ENCODE results near the gene RNF182. TPM values are rescaled to one million over a fixed set of nuclear protein-coding genes. Genes with fewer than 3 reads are reported as not detected.

The RNF182 gene
- total RNA-seq, 2 donors from 2014 or later: 0.16 to 0.25 TPM

- peaks cover 37% of the 10 kb centered on the region for H3K27me3 Mint-ChIP-seq
- H3K4me3 Mint-ChIP-seq: no peak overlapping the region
- peaks cover 6% of the 10 kb centered on the region for H3K4me1 Mint-ChIP-seq
- no peaks in the 10 kb centered on the region for H3K9me3 ChIP-seq (ENCODE audit: control insufficient read depth, low read length, poor library complexity, severe bottlenecking)
- H3K27ac Mint-ChIP-seq: no peak overlapping the region
- DNase-seq: no peak
- no peaks in the 10 kb centered on the region for H3K36me3 Mint-ChIP-seq (ENCODE audit: low read depth)
- no peak for ATAC-seq
These were observed 97.9 kb downstream of the RNF182 start for GRCh38 chr6:14022673-14023072.

- H3K27ac Mint-ChIP-seq: no peak overlapping the region
- no peaks in the 10 kb centered on the region for H3K36me3 Mint-ChIP-seq (ENCODE audit: low read depth)
- no peaks in the 10 kb centered on the region for H3K9me3 ChIP-seq (ENCODE audit: control insufficient read depth, low read length, poor library complexity, severe bottlenecking)
- peaks cover 6% of the 10 kb centered on the region for H3K4me1 Mint-ChIP-seq
- H3K4me3 Mint-ChIP-seq: no peak overlapping the region
- ATAC-seq: no peak
- no peak for DNase-seq
- peaks cover 49% of the 10 kb centered on the region for H3K27me3 Mint-ChIP-seq
These were observed 99.1 kb downstream of the RNF182 start for GRCh38 chr6:14023855-14024254.

DNA sequence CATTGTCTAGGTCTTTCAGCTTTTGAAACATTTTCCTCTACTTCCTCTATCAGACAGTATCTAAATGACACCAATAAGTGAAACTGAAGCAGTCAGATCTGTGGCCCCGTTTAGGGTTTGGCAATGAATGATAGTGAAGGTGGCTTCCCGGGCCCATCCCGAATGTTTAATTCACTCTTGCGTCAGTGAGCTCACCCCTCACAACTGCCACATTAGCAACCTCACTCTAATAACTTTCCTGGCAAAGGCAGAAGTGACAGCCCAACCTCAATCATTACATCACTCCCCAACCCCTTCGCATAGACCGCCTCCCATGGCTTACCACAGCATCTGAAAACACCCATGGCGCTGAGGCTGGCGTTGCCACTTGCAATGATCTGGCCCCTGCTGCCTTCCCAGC, 100.4 kb downstream of the RNF182 start:
- Mint-ChIP-seq H3K36me3 (ENCODE audit: low read depth) (no peaks in the 10 kb centered on the region), H3K27me3 (peaks cover 62% of the 10 kb centered on the region), H3K4me1 (peaks cover 6% of the 10 kb centered on the region), H3K4me3 (no peak overlapping the region), H3K27ac (no peak overlapping the region)
- no peaks in the 10 kb centered on the region for H3K9me3 ChIP-seq (ENCODE audit: control insufficient read depth, low read length, poor library complexity, severe bottlenecking)
- ATAC-seq (no peak), DNase-seq (no peak)

DNA sequence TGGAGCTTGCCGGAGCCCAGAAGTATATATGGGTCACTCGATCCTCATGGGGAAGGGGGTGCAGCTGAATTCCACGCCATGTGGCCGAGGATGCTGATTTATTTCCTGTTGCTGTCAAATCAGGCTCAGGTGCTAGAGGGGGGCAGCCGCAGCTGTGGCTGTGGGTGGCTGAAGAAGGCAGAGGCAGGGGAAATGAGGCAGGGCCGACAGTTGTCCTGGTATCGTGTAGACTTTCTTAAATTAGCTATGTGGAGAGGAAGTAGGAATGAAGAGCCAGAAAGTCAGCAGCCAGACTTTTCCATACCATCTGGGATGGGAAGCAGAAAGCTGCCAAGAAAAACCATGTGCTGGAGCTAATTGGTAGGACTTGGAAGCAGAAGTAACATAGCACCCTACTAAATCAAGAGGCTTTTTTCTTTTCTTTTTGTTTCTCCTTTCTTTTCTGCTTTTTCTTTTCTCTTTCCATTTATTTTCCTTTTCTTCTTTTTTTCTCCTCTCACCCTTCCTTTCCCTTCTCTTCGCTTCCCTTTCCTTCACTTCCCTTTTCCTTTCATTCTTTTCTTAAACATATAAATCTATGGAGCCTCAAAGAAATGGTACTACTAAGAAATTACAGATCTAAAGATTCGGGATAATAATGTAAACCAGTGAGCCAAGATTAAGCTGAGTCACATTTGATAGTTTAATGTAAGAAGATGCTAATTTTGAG, 102.2 kb downstream of the RNF182 start:
- H3K4me3 Mint-ChIP-seq: no peak overlapping the region
- H3K4me1 Mint-ChIP-seq: peaks cover 6% of the 10 kb centered on the region
- no peak overlapping the region for H3K27ac Mint-ChIP-seq
- DNase-seq (no peak), ATAC-seq (no peak)
- H3K27me3 Mint-ChIP-seq: peaks cover 75% of the 10 kb centered on the region
- H3K36me3 Mint-ChIP-seq (ENCODE audit: low read depth): no peaks in the 10 kb centered on the region
- H3K9me3 ChIP-seq (ENCODE audit: control insufficient read depth, low read length, poor library complexity, severe bottlenecking): no peaks in the 10 kb centered on the region

GRCh38 chr6:14028631-14029030, 103.9 kb downstream of the RNF182 start:
- no peak for DNase-seq
- Mint-ChIP-seq H3K4me3 (no peak overlapping the region), H3K27ac (no peak overlapping the region), H3K4me1 (peaks cover 6% of the 10 kb centered on the region), H3K36me3 (ENCODE audit: low read depth) (no peaks in the 10 kb centered on the region), H3K27me3 (peaks cover 81% of the 10 kb centered on the region)
- H3K9me3 ChIP-seq (ENCODE audit: control insufficient read depth, low read length, poor library complexity, severe bottlenecking): no peaks in the 10 kb centered on the region
- ATAC-seq: no peak

DNA sequence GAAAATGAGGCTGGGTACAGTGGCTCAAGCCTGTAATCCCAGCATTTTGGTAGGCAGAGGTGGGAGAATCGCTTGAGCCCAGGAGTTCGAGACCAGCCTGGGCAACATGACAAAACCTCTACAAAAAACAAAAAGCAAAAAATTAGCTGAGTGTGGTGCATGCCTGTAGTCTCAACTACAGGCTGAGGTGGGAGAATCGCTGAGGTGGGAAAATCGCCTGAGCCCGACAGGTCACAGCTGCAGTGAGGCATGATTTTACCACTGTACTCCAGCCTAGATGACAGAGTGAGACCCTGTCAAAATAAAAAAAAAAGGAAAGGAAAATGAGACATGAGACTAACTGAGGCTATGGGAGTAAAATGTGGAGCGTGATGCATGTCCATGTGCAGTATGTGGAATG, 104.9 kb downstream of the RNF182 start:
- H3K9me3 ChIP-seq (ENCODE audit: control insufficient read depth, low read length, poor library complexity, severe bottlenecking): no peaks in the 10 kb centered on the region
- Mint-ChIP-seq H3K27ac (no peak overlapping the region), H3K4me1 (peaks cover 6% of the 10 kb centered on the region), H3K27me3 (peaks cover 83% of the 10 kb centered on the region), H3K36me3 (ENCODE audit: low read depth) (peaks cover 3% of the 10 kb centered on the region), H3K4me3 (no peak overlapping the region)
- ATAC-seq (no peak), DNase-seq (no peak)

Other genes starting within 250 kb of the RNF182 start
- 10 to 100 TPM; 74.4 to 99.9 TPM for gene RANBP9, start 213.1 kb upstream of the RNF182 start, total RNA-seq
- gene MCUR1, start 110.4 kb upstream of the RNF182 start, total RNA-seq: 10 to 100 TPM; 10.2 to 22.3 TPM
- 10 to 100 TPM; 62.3 to 78.7 TPM for gene CD83, start 192.8 kb downstream of the RNF182 start, total RNA-seq